H1 (cell line): Measurements from ENCODE around the gene HERC4. TPM values are rescaled to one million over a fixed set of nuclear protein-coding genes. Genes with fewer than 3 reads are reported as not detected.

Experiments
- CTCF ChIA-PET: fragments of 300-600 bp; sonication (Branson Sonifier 250); formaldehyde crosslinking; loops from one replicate; lab custom pipeline; 2021; ENCODE audit not compliant: partially characterized antibody; lab: Charles Lee
- POLR2A ChIA-PET: fragments of 300-600 bp; sonication (Branson Sonifier 250); formaldehyde crosslinking; loops from one replicate; lab custom pipeline; 2021; ENCODE audit warnings: inconsistent platforms; ENCODE audit not compliant: partially characterized antibody; lab: Charles Lee
- DNase-seq, 2 experiments: peaks; one replicate each; pipeline versions ENCODE4 v3.0.0 to v3.0.0-alpha.2; 2010 to 2022; ENCODE audit warnings: low spot score in 2 of 2, low read depth in 1 of 2, mixed read lengths in 1 of 2
- FAIRE-seq: peaks from 2 replicates; lab custom pipeline; 2011; peaks lifted over from hg19 to GRCh38; lab: Jason Lieb, UNC
- H2AFZ ChIP-seq: 2 replicates; pipeline ENCODE4 v1.8.1; 2012; ENCODE audit warnings: low read length, inconsistent platforms
- H2AK5ac ChIP-seq: 2 replicates; pipeline ENCODE4 v1.6.1; 2013; ENCODE audit warnings: low read depth, low read length
- H2BK120ac ChIP-seq: replicated peaks from 2 replicates; pipeline ENCODE3; 2013; ENCODE audit warnings: low read depth, low read length, inconsistent platforms
- H2BK12ac ChIP-seq: 2 replicates; pipeline ENCODE4 v1.6.1; 2013; ENCODE audit warnings: low read depth, low read length
- H2BK15ac ChIP-seq: 2 replicates; pipeline ENCODE4 v1.6.1; 2013; ENCODE audit warnings: low read length
- H2BK20ac ChIP-seq: 2 replicates; pipeline ENCODE4 v1.6.1; 2013; ENCODE audit warnings: low read length
- H2BK5ac ChIP-seq: 2 replicates; pipeline ENCODE4 v1.6.1; 2013; ENCODE audit warnings: low read depth, low read length
- H3K14ac ChIP-seq: 2 replicates; pipeline ENCODE4 v1.6.1; 2013; ENCODE audit warnings: inconsistent platforms; ENCODE audit not compliant: insufficient read length
- H3K18ac ChIP-seq: 2 replicates; pipeline ENCODE4 v1.6.1; 2013; ENCODE audit warnings: low read length; ENCODE audit errors: extremely low read depth
- H3K23ac ChIP-seq: 2 replicates; pipeline ENCODE4 v1.6.1; 2013; ENCODE audit warnings: inconsistent platforms; ENCODE audit not compliant: insufficient read length
- H3K23me2 ChIP-seq: 2 replicates; pipeline ENCODE4 v1.6.1; 2013; ENCODE audit warnings: low read depth, low read length
- H3K27ac ChIP-seq: 2 replicates; pipeline ENCODE4 v1.6.1; 2011; ENCODE audit warnings: low read depth, low read length, inconsistent platforms
- H3K27me3 ChIP-seq, 4 experiments: replicated peaks in 1 of 4; 1 replicate in 1 of 4; 2 replicates in 3 of 4; pipeline versions ENCODE4 v1.6.1 to v1.8.1; 2011 to 2013; ENCODE audit warnings: low read length in 3 of 4, mild to moderate bottlenecking in 3 of 4, inconsistent platforms in 2 of 4, mixed read lengths in 2 of 4, moderate library complexity in 1 of 4; ENCODE audit not compliant: control insufficient read depth in 3 of 4, insufficient read depth in 3 of 4; ENCODE audit errors: extremely low read depth in 1 of 4
- H3K36me3 ChIP-seq, 4 experiments: 2 replicates each; pipeline versions ENCODE4 v1.6.1 to v1.8.1; 2011 to 2013; ENCODE audit warnings: mild to moderate bottlenecking in 4 of 4, low read length in 3 of 4, moderate library complexity in 2 of 4, control low read depth in 1 of 4, inconsistent platforms in 1 of 4; ENCODE audit not compliant: insufficient read depth in 4 of 4, control insufficient read depth in 2 of 4
- H3K4ac ChIP-seq: replicated peaks from 2 replicates; pipeline ENCODE3; 2013; ENCODE audit warnings: low read length, low read depth, mixed read lengths, inconsistent platforms; ENCODE audit not compliant: insufficient read length
- H3K4me1 ChIP-seq, 4 experiments: replicated peaks in 1 of 4; 1 replicate in 1 of 4; 2 replicates in 3 of 4; pipeline versions ENCODE4 v1.6.1 to v1.8.1; 2011 to 2013; ENCODE audit warnings: low read length in 3 of 4, inconsistent platforms in 2 of 4, mixed read lengths in 1 of 4; ENCODE audit not compliant: insufficient read depth in 4 of 4, control insufficient read depth in 3 of 4
- H3K4me2 ChIP-seq, 2 experiments: 2 replicates each; pipeline versions ENCODE4 v1.6.1 to v1.8.1; 2011 to 2013; ENCODE audit warnings: low read depth in 2 of 2, low read length in 2 of 2, control low read depth in 1 of 2, inconsistent platforms in 1 of 2, mild to moderate bottlenecking in 1 of 2; ENCODE audit not compliant: insufficient read depth in 1 of 2
- H3K4me3 ChIP-seq, 4 experiments: fragments of 200-600, 300-600 bp in 1 of 4; sonication (generic), shearing (Covaris generic), sonication (Bioruptor Twin) in 1 of 4; 2 replicates each; pipeline versions ENCODE4 v1.5.1 to v1.8.1; 2011 to 2016; ENCODE audit warnings: low read length in 4 of 4, low read depth in 3 of 4, control low read depth in 2 of 4, inconsistent platforms in 2 of 4, mild to moderate bottlenecking in 2 of 4, mixed read lengths in 1 of 4, moderate library complexity in 1 of 4; ENCODE audit not compliant: insufficient read depth in 2 of 4; ENCODE audit errors: extremely low read depth in 1 of 4
- H3K56ac ChIP-seq: replicated peaks from 2 replicates; pipeline ENCODE3; 2013; ENCODE audit warnings: low read depth, mild to moderate bottlenecking, mixed read lengths, low read length, inconsistent platforms; ENCODE audit not compliant: insufficient read length
- H3K79me1 ChIP-seq: 2 replicates; pipeline ENCODE4 v1.6.1; 2013; ENCODE audit warnings: low read depth, low read length, control low read depth
- H3K79me2 ChIP-seq, 2 experiments: 2 replicates each; pipeline versions ENCODE4 v1.6.1 to v1.8.1; 2012 to 2013; ENCODE audit warnings: low read length in 2 of 2, mild to moderate bottlenecking in 2 of 2, inconsistent platforms in 1 of 2; ENCODE audit not compliant: insufficient read depth in 2 of 2, control insufficient read depth in 1 of 2
- H3K9ac ChIP-seq, 4 experiments: replicated peaks in 1 of 4; 1 replicate in 1 of 4; 2 replicates in 3 of 4; pipeline versions ENCODE4 v1.6.1 to v1.8.1; 2011 to 2013; ENCODE audit warnings: low read depth in 3 of 4, low read length in 3 of 4, control low read depth in 2 of 4, mild to moderate bottlenecking in 2 of 4, moderate library complexity in 2 of 4, inconsistent platforms in 1 of 4; ENCODE audit errors: extremely low read depth in 1 of 4
- H3K9me3 ChIP-seq, 2 experiments: 2 replicates each; pipeline versions ENCODE4 v1.6.1 to v1.8.1; 2012 to 2013; ENCODE audit warnings: mild to moderate bottlenecking in 2 of 2, moderate library complexity in 2 of 2, control low read depth in 1 of 2, inconsistent platforms in 1 of 2, low read depth in 1 of 2, low read length in 1 of 2, mixed read lengths in 1 of 2; ENCODE audit not compliant: insufficient read depth in 2 of 2
- H4K20me1 ChIP-seq, 2 experiments: replicated peaks in 1 of 2; 2 replicates each; pipeline versions ENCODE3 to v1.8.1; 2011 to 2013; ENCODE audit warnings: inconsistent platforms in 2 of 2, low read length in 2 of 2, mild to moderate bottlenecking in 1 of 2; ENCODE audit not compliant: insufficient read depth in 2 of 2, control insufficient read depth in 1 of 2
- H4K5ac ChIP-seq: 2 replicates; pipeline ENCODE4 v1.6.1; 2013; ENCODE audit warnings: low read length, low read depth, mixed read lengths, inconsistent platforms; ENCODE audit not compliant: insufficient read length
- H4K8ac ChIP-seq: 2 replicates; pipeline ENCODE4 v1.8.0; 2013; ENCODE audit warnings: mild to moderate bottlenecking, moderate library complexity, low read length, inconsistent platforms; ENCODE audit not compliant: insufficient read depth; ENCODE audit errors: extremely low read depth
- H4K91ac ChIP-seq: replicated peaks from 2 replicates; pipeline ENCODE3; 2013; ENCODE audit warnings: low read length, mixed read lengths, inconsistent platforms; ENCODE audit not compliant: insufficient read length
- GTF2F1 ChIP-seq: IDR thresholded peaks from 2 replicates; pipeline ENCODE4 v1.6.1; 2012; ENCODE audit warnings: low read depth, low read length, improper control_type of control experiment, borderline replicate concordance
- HDAC6 ChIP-seq: IDR thresholded peaks from one replicate; pipeline ENCODE4 v1.7.1; 2012; ENCODE audit warnings: low read depth, mild to moderate bottlenecking, inconsistent platforms, low read length, moderate library complexity
- KDM5A ChIP-seq: fragments of 200-600 bp; IDR thresholded peaks from 2 replicates; pipeline ENCODE4 v1.7.1; 2012; ENCODE audit warnings: mild to moderate bottlenecking, low read length, inconsistent platforms, mixed read lengths
- MAFK ChIP-seq: IDR thresholded peaks from 2 replicates; pipeline ENCODE4 v1.6.1; 2012; ENCODE audit warnings: low read depth, mild to moderate bottlenecking, improper control_type of control experiment, low read length
- RXRA ChIP-seq: IDR thresholded peaks from 2 replicates; pipeline ENCODE4 v1.6.1; 2011; ENCODE audit warnings: low read depth, mild to moderate bottlenecking, low read length, moderate library complexity; ENCODE audit not compliant: insufficient read depth
- SIX5 ChIP-seq: IDR thresholded peaks from 2 replicates; pipeline ENCODE4 v1.6.1; 2011; ENCODE audit warnings: mild to moderate bottlenecking, low read depth, low read length
- WGBS, 2 experiments: shearing (Covaris generic) in 1 of 2; methylation state at CpG; one replicate each; pipeline versions ENCODE4 v1.1.6 to v1.1.7; 2013 to 2015; ENCODE audit warnings: low lambda C conversion rate in 2 of 2, mixed read lengths in 2 of 2, inconsistent platforms in 1 of 2, low coverage in 1 of 2, missing lambda C conversion rate in 1 of 2; ENCODE audit not compliant: insufficient replicate concordance in 2 of 2, insufficient coverage in 1 of 2, insufficient read length in 1 of 2; ENCODE audit errors: extremely low coverage in 1 of 2, missing lambda C conversion rate in 1 of 2; 5-methylcytosine and 5-hydroxymethylcytosine counted together
- polyA plus RNA-seq, 7 experiments: library from polyadenylated mRNA; depleted of rRNA in 3 of 7; stranded (reverse) in 5 of 7; unstranded in 2 of 7; fragments of >200 nt in 5 of 7; fragments of 200-250 nt in 2 of 7; gene quantifications; 1 replicate in 5 of 7; 2 replicates in 1 of 7; 4 replicates in 1 of 7; pipeline versions ENCODE4 v1.2.1 to v1.2.3, GENCODE V29; 2011 to 2013; ENCODE audit warnings: missing spikeins in 2 of 7, mixed read lengths in 2 of 7
- total RNA-seq: library from RNA; stranded (reverse); fragmentation: NEBNext Ultra II Directional; extraction: Animal tissue kit (Norgen Biotek cat#: 25700); gene quantifications from 2 replicates; pipeline ENCODE4 v1.2.1, GENCODE V29; 2021

Gene HERC4
- total and polyA plus RNA-seq, 2 of the 8 experiments (the other 6 are each of a cell fraction or from before 2014, with no cell fraction given): 7.5 to 44.0 TPM

GRCh38 chr10:67914777-67915340 is 160.2 kb downstream of the HERC4 start:
- Histone ChIP-seq H3K4ac (no peak overlapping the region), H2BK20ac (no peak overlapping the region), H3K9ac (no peak overlapping the region), H3K4me2 (no peak overlapping the region), H4K8ac (no peak overlapping the region), H3K27ac (no peak overlapping the region), H3K79me2 (peaks cover 0 to 33% of the 10 kb centered on the region in 2 experiments; a peak in 2 of 4 replicates), H3K4me1 (no peaks in the 10 kb centered on the region), H3K56ac (no peak overlapping the region), H2AFZ (no peak overlapping the region), H2BK15ac (no peak overlapping the region), H3K23me2 (no peaks in the 10 kb centered on the region), H2BK5ac (no peak overlapping the region), H3K14ac (no peak overlapping the region), H2AK5ac (no peak overlapping the region), H3K79me1 (no peaks in the 10 kb centered on the region), H3K27me3 (no peaks in the 10 kb centered on the region), H2BK12ac (no peak overlapping the region), H4K5ac (no peak overlapping the region)
- no peak for DNase-seq
- CTCF ChIA-PET: interaction anchor here (0.9 to 1.0 kb wide), 2 partner anchors 243 to 378 kb away, joined by 3 read pairs; no protein-coding TSS in a partner anchor
- no peak for FAIRE-seq
- WGBS, 2 experiments: 93% methylated on average over 8 of the region's 8 CpGs; no CpG with 5 or more reads in 1 of the 2 experiments
- TF ChIP-seq HDAC6: no peak
- no peak for TF ChIP-seq KDM5A
- no peak for TF ChIP-seq RXRA
- no peak for TF ChIP-seq MAFK
- TF ChIP-seq SIX5: no peak
- no peak for TF ChIP-seq GTF2F1
- TF ChIP-seq, all 59 proteins: peak for 0
- Histone ChIP-seq H2BK120ac (no peak overlapping the region), H4K91ac (no peak overlapping the region), H4K20me1 (peaks cover 3 to 14% of the 10 kb centered on the region in 2 experiments), H3K4me3 (no peak overlapping the region), H3K36me3 (peaks cover 5 to 87% (median 54%) of the 10 kb centered on the region in 4 experiments; a peak in 7 of 8 replicates), H3K9me3 (no peaks in the 10 kb centered on the region), H3K18ac (no peak overlapping the region), H3K23ac (no peak overlapping the region)
- POLR2A ChIA-PET: interaction anchor here (0.9 to 3.4 kb wide), 4 partner anchors 11 to 411 kb away, joined by 3 to 13 read pairs (median 3); partner anchors contain the start of gene DNAJC12
